Measurements from ENCODE around the gene ATP10A. TPM values are rescaled to one million over a fixed set of nuclear protein-coding genes. Genes with fewer than 3 reads are reported as not detected.

The ATP10A gene, protein sequence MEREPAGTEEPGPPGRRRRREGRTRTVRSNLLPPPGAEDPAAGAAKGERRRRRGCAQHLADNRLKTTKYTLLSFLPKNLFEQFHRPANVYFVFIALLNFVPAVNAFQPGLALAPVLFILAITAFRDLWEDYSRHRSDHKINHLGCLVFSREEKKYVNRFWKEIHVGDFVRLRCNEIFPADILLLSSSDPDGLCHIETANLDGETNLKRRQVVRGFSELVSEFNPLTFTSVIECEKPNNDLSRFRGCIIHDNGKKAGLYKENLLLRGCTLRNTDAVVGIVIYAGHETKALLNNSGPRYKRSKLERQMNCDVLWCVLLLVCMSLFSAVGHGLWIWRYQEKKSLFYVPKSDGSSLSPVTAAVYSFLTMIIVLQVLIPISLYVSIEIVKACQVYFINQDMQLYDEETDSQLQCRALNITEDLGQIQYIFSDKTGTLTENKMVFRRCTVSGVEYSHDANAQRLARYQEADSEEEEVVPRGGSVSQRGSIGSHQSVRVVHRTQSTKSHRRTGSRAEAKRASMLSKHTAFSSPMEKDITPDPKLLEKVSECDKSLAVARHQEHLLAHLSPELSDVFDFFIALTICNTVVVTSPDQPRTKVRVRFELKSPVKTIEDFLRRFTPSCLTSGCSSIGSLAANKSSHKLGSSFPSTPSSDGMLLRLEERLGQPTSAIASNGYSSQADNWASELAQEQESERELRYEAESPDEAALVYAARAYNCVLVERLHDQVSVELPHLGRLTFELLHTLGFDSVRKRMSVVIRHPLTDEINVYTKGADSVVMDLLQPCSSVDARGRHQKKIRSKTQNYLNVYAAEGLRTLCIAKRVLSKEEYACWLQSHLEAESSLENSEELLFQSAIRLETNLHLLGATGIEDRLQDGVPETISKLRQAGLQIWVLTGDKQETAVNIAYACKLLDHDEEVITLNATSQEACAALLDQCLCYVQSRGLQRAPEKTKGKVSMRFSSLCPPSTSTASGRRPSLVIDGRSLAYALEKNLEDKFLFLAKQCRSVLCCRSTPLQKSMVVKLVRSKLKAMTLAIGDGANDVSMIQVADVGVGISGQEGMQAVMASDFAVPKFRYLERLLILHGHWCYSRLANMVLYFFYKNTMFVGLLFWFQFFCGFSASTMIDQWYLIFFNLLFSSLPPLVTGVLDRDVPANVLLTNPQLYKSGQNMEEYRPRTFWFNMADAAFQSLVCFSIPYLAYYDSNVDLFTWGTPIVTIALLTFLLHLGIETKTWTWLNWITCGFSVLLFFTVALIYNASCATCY (N-terminal part only)
- 1 to 10 TPM in 1 of 6 donors, under 1 TPM in 5; 0.04 to 1.2 (median 0.53) TPM for total RNA-seq
- polyA plus RNA-seq = under 1 TPM; 0.14 to 0.38 TPM

DNA sequence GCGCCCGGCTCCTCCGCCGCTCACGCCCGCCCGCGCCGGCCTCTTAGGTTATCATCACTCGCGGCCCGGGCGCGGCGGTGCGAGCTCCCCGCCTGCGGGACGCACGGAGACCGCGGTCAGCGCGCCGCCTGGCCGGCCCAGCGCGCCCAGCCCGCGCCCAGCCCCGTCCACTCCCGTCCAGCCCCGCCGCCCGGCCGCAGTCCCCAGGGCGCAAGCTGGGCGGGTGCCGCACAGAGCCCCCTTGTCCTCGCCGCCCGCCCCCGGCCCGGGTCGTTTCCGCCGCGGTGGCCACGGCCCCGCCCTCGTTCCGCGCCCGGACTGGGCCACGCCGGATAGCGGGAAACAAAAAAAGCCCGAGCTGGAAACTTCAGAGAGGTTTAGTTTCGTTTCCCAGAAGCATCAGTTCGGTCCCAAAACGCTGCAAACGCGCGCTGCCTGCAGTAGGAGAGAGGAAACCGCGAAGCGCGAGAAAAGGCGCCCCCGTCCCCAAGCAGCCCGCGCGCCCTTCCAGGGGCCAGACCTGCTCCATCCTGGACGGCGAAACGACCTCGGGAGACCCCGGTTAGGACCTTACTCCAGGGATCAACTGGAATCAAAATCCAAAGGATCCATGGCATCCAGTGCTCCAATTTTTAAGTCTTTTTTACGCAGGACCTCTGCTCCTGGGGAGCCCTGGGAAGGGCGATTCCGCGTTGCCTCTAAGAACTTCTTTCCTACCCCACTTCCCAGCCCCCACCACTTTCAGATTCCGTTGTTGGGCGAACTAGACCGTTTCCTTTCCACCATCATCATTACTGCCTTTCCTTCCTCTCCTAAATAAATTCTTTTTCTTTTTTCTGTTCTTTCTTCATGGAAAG lies at the start of gene ATP10A:
Gene ATP10A, minus strand, starts transcription at position 217 of the 857 bp plus-strand sequence. CDS start 231 bp downstream, outside the sequence.
- WGBS, 2 donors = 1% methylated on average over 77 to 85 of the region's 85 CpGs
- FAIRE-seq (no peak), DNase-seq (no peak), ATAC-seq (peak in 3 of 4 donors; percentile 15 to 32 (median 22))
- Histone ChIP-seq H3K27me3 (peaks cover 0 to 10% (median 1%) of the 10 kb centered on the region in 4 donors), H3K27ac (no peak within 1 kb of the TSS), H3K36me3 (no peaks in the 10 kb centered on the region), H3K9me3 (no peaks in the 10 kb centered on the region), H3K4me3 (peak within 1 kb of the TSS; percentile 18 to 41 (median 28)), H3K4me1 (no peaks in the 10 kb centered on the region)
- TF ChIP-seq, protein P1, sequence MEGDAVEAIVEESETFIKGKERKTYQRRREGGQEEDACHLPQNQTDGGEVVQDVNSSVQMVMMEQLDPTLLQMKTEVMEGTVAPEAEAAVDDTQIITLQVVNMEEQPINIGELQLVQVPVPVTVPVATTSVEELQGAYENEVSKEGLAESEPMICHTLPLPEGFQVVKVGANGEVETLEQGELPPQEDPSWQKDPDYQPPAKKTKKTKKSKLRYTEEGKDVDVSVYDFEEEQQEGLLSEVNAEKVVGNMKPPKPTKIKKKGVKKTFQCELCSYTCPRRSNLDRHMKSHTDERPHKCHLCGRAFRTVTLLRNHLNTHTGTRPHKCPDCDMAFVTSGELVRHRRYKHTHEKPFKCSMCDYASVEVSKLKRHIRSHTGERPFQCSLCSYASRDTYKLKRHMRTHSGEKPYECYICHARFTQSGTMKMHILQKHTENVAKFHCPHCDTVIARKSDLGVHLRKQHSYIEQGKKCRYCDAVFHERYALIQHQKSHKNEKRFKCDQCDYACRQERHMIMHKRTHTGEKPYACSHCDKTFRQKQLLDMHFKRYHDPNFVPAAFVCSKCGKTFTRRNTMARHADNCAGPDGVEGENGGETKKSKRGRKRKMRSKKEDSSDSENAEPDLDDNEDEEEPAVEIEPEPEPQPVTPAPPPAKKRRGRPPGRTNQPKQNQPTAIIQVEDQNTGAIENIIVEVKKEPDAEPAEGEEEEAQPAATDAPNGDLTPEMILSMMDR (IDR thresholded peaks at IDR 0.05) = no peak
- intact Hi-C loops (cut with DNase I) = no loop called here

DNA sequence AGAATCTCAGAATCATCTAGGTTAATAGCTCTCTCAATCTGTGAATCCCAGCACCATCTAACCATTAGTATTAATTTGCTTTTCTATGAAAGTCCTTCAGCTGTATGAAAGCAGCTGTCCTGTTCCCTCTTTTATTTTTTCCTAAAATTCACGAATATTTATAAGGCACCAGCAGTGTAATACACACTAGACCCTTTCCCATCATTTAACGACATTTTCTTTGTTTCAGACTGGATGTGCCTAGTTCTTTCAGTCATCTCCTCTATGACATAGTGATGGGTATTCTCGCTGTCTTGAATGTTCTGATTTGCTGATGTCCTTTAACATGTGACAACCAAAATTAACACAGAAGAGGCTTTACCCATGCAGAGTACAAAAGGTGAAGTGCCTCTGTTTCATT lies 48.9 kb upstream of the ATP10A start:
- Histone ChIP-seq H3K9me3 (no peaks in the 10 kb centered on the region), H3K27me3 (no peaks in the 10 kb centered on the region), H3K4me1 (no peaks in the 10 kb centered on the region), H3K27ac (no peak overlapping the region), H3K36me3 (no peaks in the 10 kb centered on the region), H3K4me3 (no peak overlapping the region)
- WGBS, 2 donors = 46 to 77% methylated on average over 3 of the region's 3 CpGs
- intact Hi-C loops (cut with DNase I) = no loop called here
- DNase-seq (no peak), ATAC-seq (no peak), FAIRE-seq (no peak)
- TF ChIP-seq, protein P1 (IDR thresholded peaks at IDR 0.05) = no peak

DNA sequence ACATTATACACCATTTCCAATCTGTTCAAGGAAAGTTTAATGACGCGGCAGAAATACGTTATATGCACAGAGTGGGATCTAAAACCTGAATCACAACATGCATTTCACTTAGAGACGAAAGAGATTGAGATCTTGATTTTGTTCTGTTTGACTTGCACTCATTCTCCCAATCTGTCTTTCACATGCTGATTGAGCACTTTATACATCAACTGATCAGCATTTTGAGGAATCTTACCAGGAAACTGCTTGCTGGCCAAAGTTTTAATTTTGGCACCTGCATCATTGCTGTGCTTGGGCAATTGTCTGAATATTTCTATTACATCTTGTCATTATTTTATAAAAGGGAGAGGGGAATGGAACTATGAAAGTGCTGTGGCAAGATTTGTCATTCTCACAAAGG lies 47.7 kb upstream of the ATP10A start:
- intact Hi-C loops (cut with DNase I) = no loop called here
- Histone ChIP-seq H3K4me3 (no peak overlapping the region), H3K27ac (no peak overlapping the region), H3K4me1 (no peaks in the 10 kb centered on the region), H3K27me3 (no peaks in the 10 kb centered on the region), H3K9me3 (no peaks in the 10 kb centered on the region), H3K36me3 (no peaks in the 10 kb centered on the region)
- WGBS, 2 donors = 61 to 67% methylated on average over 4 of the region's 4 CpGs
- TF ChIP-seq, protein P1 (IDR thresholded peaks at IDR 0.05) = no peak
- ATAC-seq (no peak), DNase-seq (no peak), FAIRE-seq (no peak)

DNA sequence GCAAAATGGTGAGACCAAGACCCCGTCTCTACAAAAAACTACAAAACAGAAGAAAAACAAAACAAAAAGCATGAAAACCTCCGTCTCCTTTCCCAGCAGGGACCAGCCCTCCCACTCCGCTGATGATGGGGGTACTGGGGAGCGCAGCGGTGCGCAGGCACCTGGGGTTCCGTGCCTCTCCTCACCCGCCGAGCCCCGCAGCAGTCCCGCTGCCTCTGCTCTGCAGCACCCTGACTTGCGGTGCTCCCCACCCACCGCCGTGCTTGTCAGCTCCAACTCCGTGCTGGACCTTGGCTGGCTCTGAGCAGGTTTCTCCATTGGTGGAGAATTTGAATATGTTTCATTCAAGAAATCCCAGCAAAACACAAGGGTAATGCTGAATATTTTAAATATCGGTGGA lies 46.7 kb upstream of the ATP10A start:
- Histone ChIP-seq H3K36me3 (no peaks in the 10 kb centered on the region), H3K4me1 (no peaks in the 10 kb centered on the region), H3K27me3 (no peaks in the 10 kb centered on the region), H3K9me3 (no peaks in the 10 kb centered on the region), H3K4me3 (no peak overlapping the region), H3K27ac (no peak overlapping the region)
- 82 to 91% methylated on average over 16 of the region's 16 CpGs for WGBS, 2 donors
- ATAC-seq (no peak), DNase-seq (no peak), FAIRE-seq (no peak)
- intact Hi-C loops (cut with DNase I) = no loop called here
- TF ChIP-seq, protein P1 (IDR thresholded peaks at IDR 0.05) = no peak
